Hepatocyte (in vitro differentiated cells): ENCODE results near the gene BBS1. TPM values are rescaled to one million over a fixed set of nuclear protein-coding genes. Genes with fewer than 3 reads are reported as not detected.

Experiments used
- DNase-seq: peaks from one replicate; pipeline ENCODE4 v3.0.0-alpha.2; 2016; ENCODE audit warnings: low spot score
- H2AFZ ChIP-seq: fragments of 200-600 bp; sonication (generic); 2 replicates; pipeline ENCODE4 v1.6.0; 2016; ENCODE audit warnings: antibody characterized with exemption, mild to moderate bottlenecking
- H3K27ac ChIP-seq: fragments of 200-600 bp; sonication (generic); 2 replicates; pipeline ENCODE4 v1.5.1; 2016; ENCODE audit warnings: mild to moderate bottlenecking
- H3K27me3 ChIP-seq: fragments of 200-600 bp; sonication (generic); 2 replicates; pipeline ENCODE4 v1.6.1; 2016
- H3K36me3 ChIP-seq: fragments of 200-600 bp; sonication (generic); replicated peaks from 2 replicates; pipeline ENCODE4 v1.5.1; 2016; ENCODE audit warnings: low read depth; ENCODE audit not compliant: insufficient read depth
- H3K4me1 ChIP-seq: fragments of 200-600 bp; sonication (generic); 2 replicates; pipeline ENCODE4 v1.5.1; 2016; ENCODE audit warnings: mild to moderate bottlenecking, moderate library complexity; ENCODE audit not compliant: insufficient read depth
- H3K4me2 ChIP-seq: fragments of 200-600 bp; sonication (generic); 2 replicates; pipeline ENCODE4 v1.6.0; 2016
- H3K4me3 ChIP-seq: fragments of 200-600 bp; sonication (generic); 2 replicates; pipeline ENCODE4 v1.5.1; 2016; ENCODE audit warnings: mild to moderate bottlenecking
- H3K79me2 ChIP-seq: fragments of 200-600 bp; sonication (generic); 2 replicates; pipeline ENCODE4 v1.6.0; 2017; ENCODE audit warnings: mild to moderate bottlenecking
- H3K9me2 ChIP-seq: fragments of 200-600 bp; sonication (generic); replicated peaks from 2 replicates; pipeline ENCODE4 v1.6.0; 2017; ENCODE audit warnings: mild to moderate bottlenecking; ENCODE audit not compliant: insufficient read depth
- H3K9me3 ChIP-seq: fragments of 200-600 bp; sonication (generic); 2 replicates; pipeline ENCODE4 v1.5.1; 2016; ENCODE audit warnings: low read depth, mild to moderate bottlenecking
- H4K20me1 ChIP-seq: fragments of 200-600 bp; sonication (generic); 2 replicates; pipeline ENCODE4 v1.6.0; 2016; ENCODE audit warnings: mild to moderate bottlenecking; ENCODE audit not compliant: insufficient read depth, poor library complexity, severe bottlenecking
- EZH2 ChIP-seq: fragments of 200-600 bp; sonication (generic); IDR thresholded peaks from 2 replicates; pipeline ENCODE4 v1.6.1; 2016; ENCODE audit warnings: antibody characterized with exemption, mild to moderate bottlenecking, borderline replicate concordance
- EZH2phosphoT487 ChIP-seq: fragments of 200-600 bp; sonication (generic); IDR thresholded peaks from one replicate; pipeline ENCODE4 v1.6.1; 2018; ENCODE audit warnings: antibody characterized with exemption, mild to moderate bottlenecking, low read depth, moderate library complexity; ENCODE audit not compliant: unreplicated experiment, severe bottlenecking
- WGBS: methylation state at CpG from one replicate; pipeline ENCODE4 v1.1.6; 2016; ENCODE audit warnings: low lambda C conversion rate; ENCODE audit errors: missing lambda C conversion rate; 5-methylcytosine and 5-hydroxymethylcytosine counted together
- polyA plus RNA-seq: library from polyadenylated mRNA; unstranded; fragments of >200 nt; fragmentation: Nextera tagmentation; extraction: Ambion mirVana; gene quantifications from 2 replicates; pipeline ENCODE4 v1.2.1, GENCODE V29; 2016
- total RNA-seq: library from RNA; depleted of rRNA; stranded (reverse); fragments of >200 nt; gene quantifications from 2 replicates; pipeline ENCODE4 v1.2.3, GENCODE V29; 2014
- TF ChIP-seq, protein P1 (sequence below): fragments of 200-600 bp; sonication (generic); IDR thresholded peaks from 2 replicates; pipeline ENCODE4 v1.5.1; 2016; ENCODE audit warnings: antibody characterized with exemption, mild to moderate bottlenecking; ENCODE audit not compliant: poor library complexity

BBS1 gene
- total and polyA plus RNA-seq, 2 experiments from 2014 or later = 25.1 to 27.7 TPM

DNA sequence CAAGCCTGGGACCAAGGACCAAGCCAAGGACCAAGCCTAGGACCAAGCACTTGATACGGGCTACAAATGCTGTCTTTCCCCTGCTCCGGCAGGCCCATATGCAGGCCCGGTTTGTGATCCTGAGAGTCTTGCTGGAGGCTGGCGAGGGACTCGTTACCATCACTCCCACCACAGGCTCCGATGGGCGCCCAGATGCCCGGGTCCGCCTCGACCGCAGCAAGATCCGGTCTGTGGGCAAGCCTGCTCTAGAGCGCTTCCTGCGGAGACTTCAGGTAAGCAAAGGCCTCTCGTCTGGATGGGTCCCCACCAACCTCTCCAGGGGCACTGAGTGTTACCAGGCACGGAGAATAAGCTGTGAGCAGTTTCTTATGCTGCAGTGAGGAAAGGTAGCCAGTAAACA lies 13.2 kb upstream of the BBS1 start:
- Histone ChIP-seq H3K9me3 (no peaks in the 10 kb centered on the region), H3K9me2 (no peaks in the 10 kb centered on the region), H3K27me3 (no peaks in the 10 kb centered on the region), H3K36me3 (no peaks in the 10 kb centered on the region), H3K4me3 (no peak overlapping the region), H3K4me1 (no peaks in the 10 kb centered on the region), H2AFZ (no peak overlapping the region), H3K4me2 (no peak overlapping the region), H4K20me1 (no peaks in the 10 kb centered on the region), H3K27ac (no peak overlapping the region), H3K79me2 (no peaks in the 10 kb centered on the region)
- DNase-seq = no peak
- TF ChIP-seq, protein P1, sequence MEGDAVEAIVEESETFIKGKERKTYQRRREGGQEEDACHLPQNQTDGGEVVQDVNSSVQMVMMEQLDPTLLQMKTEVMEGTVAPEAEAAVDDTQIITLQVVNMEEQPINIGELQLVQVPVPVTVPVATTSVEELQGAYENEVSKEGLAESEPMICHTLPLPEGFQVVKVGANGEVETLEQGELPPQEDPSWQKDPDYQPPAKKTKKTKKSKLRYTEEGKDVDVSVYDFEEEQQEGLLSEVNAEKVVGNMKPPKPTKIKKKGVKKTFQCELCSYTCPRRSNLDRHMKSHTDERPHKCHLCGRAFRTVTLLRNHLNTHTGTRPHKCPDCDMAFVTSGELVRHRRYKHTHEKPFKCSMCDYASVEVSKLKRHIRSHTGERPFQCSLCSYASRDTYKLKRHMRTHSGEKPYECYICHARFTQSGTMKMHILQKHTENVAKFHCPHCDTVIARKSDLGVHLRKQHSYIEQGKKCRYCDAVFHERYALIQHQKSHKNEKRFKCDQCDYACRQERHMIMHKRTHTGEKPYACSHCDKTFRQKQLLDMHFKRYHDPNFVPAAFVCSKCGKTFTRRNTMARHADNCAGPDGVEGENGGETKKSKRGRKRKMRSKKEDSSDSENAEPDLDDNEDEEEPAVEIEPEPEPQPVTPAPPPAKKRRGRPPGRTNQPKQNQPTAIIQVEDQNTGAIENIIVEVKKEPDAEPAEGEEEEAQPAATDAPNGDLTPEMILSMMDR = no peak
- TF ChIP-seq EZH2phosphoT487 (no peak), EZH2 (no peak)
- WGBS = 98% methylated on average over 16 of the region's 16 CpGs

DNA sequence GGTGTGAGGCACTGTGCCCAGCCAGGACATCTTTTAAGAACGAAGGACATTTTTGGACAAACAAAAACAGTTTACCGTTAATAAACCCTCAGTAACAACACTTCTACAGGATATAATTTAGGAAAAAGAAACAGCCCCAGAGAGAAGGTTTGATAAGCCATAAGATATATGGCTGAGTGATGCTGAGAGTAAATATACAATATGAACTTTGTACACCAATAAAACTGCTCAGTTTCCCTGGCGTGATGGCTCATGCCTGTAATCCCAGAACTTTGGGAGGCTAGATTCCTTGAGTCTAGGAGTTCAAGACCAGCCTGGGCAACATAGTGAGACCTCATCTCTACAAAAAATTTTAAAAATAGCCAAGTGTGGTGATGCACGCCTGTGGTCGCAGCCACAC lies 11.9 kb upstream of the BBS1 start:
- H3K4me2 ChIP-seq = no peak overlapping the region
- TF ChIP-seq EZH2 (no peak), EZH2phosphoT487 (no peak)
- TF ChIP-seq, protein P1 = no peak
- no peaks in the 10 kb centered on the region for H4K20me1 ChIP-seq
- no peaks in the 10 kb centered on the region for H3K79me2 ChIP-seq
- no peaks in the 10 kb centered on the region for H3K27me3 ChIP-seq
- H3K36me3 ChIP-seq = no peaks in the 10 kb centered on the region
- no peaks in the 10 kb centered on the region for H3K9me2 ChIP-seq
- no peak for DNase-seq
- 82% methylated on average over 5 of the region's 5 CpGs for WGBS
- no peaks in the 10 kb centered on the region for H3K4me1 ChIP-seq
- H2AFZ ChIP-seq = no peak overlapping the region
- H3K9me3 ChIP-seq = no peaks in the 10 kb centered on the region
- H3K4me3 ChIP-seq = no peak overlapping the region
- no peak overlapping the region for H3K27ac ChIP-seq

DNA sequence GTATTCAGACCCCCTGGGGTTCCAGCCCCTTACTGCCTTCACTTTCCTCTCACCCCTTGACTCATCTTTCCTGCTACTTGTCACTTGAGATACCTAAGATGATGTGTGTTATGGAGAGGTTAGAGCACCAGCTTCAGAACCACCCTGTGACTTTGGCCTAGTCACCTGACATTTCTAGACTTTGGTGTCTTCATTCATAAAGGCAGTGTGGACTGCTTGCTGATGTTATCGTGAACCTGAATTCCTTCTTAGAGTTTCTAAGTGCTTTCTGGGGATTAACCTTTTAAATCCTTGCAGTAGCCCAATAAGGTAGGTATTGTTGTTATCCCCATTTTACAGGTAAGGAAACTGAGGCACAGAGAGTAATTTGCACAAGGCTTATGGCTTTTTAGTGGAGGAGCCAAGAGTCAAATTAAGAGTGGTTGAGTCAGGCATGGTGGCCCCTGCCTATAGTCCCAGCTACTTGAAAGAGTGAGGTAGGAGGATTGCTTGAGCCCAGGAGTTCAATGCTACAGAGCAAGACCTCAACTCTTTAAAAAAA lies 5.1 kb upstream of the BBS1 start:
- Histone ChIP-seq H3K9me2 (no peaks in the 10 kb centered on the region), H3K79me2 (no peaks in the 10 kb centered on the region), H3K4me3 (no peak overlapping the region), H3K4me2 (no peak overlapping the region), H2AFZ (no peak overlapping the region), H3K36me3 (no peaks in the 10 kb centered on the region), H3K4me1 (no peaks in the 10 kb centered on the region), H3K27me3 (no peaks in the 10 kb centered on the region), H3K27ac (no peak overlapping the region), H3K9me3 (no peaks in the 10 kb centered on the region), H4K20me1 (no peaks in the 10 kb centered on the region)
- WGBS = 100% methylated on average over 1 of the region's 1 CpG
- no peak for TF ChIP-seq EZH2phosphoT487
- no peak for TF ChIP-seq EZH2
- TF ChIP-seq, protein P1 = no peak
- DNase-seq = no peak

DNA sequence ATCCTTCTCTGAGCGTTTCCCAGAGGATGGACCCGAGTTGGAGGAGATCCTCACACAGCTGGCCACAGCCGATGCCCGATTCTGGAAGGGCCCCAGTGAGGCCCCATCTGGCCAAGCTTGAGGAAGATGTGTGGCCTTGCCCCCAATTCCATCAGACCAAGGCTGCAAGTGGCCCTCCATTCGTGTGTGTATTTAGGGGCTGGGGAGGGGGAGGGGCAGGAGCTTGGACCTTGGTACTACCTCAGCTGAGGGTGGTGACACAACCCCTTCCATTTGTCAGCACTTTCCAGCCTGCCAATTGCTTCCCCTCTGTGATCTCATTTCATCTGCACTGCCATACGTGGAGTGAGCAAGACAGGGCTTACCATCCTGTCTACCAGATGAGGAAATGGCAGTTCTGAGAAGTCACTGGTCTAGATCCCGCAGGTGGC lies 1.3 kb upstream of the BBS1 start:
- no peaks in the 10 kb centered on the region for H3K27me3 ChIP-seq
- H3K9me3 ChIP-seq = no peaks in the 10 kb centered on the region
- no peak overlapping the region for H3K4me2 ChIP-seq
- H3K4me1 ChIP-seq = peaks cover 7% of the 10 kb centered on the region
- DNase-seq = no peak
- H3K4me3 ChIP-seq = no peak overlapping the region
- H2AFZ ChIP-seq = no peak overlapping the region
- no peaks in the 10 kb centered on the region for H3K9me2 ChIP-seq
- peak overlapping the region; percentile 31 for H3K27ac ChIP-seq
- TF ChIP-seq, protein P1 = no peak
- TF ChIP-seq EZH2 (no peak), EZH2phosphoT487 (no peak)
- H3K36me3 ChIP-seq = no peaks in the 10 kb centered on the region
- WGBS = 90% methylated on average over 7 of the region's 7 CpGs
- H3K79me2 ChIP-seq = peaks cover 20% of the 10 kb centered on the region
- H4K20me1 ChIP-seq = no peaks in the 10 kb centered on the region
